Measurements from ENCODE around the gene GPR35. TPM values are rescaled to one million over a fixed set of nuclear protein-coding genes. Genes with fewer than 3 reads are reported as not detected.
"Not testable (repeated sequence)": the region's sequence is repeated elsewhere in the genome, so short reads cannot be mapped to it uniquely, and the experiment has no call there.

GPR35 gene
- polyA plus RNA-seq, 1 donor (not counting 4 experiments of a cell fraction or from before 2014, with no cell fraction given): 0.04 TPM

GRCh38 chr2:240651185-240651584, 25.9 kb downstream of the GPR35 start:
- TF ChIP-seq CTCF (optimal IDR thresholded peaks at IDR 0.05 in 1 of 3, IDR thresholded peaks at IDR 0.05 in 1 of 3, conservative IDR thresholded peaks at IDR 0.05 in 1 of 3; ENCODE audit: extremely low read depth in 1 of 3, insufficient read depth in 2 of 3, low read length in 3 of 3) (no peak), EZH2 (IDR thresholded peaks at IDR 0.05; ENCODE audit: low read length) (no peak)
- no peaks in the 10 kb centered on the region for H3K4me1 ChIP-seq (ENCODE audit: control insufficient read depth, extremely low read depth, insufficient read depth, low read length)
- H3K9me1 ChIP-seq (ENCODE audit: control insufficient read depth, extremely low read depth, insufficient read depth, low read length): no peaks in the 10 kb centered on the region
- FAIRE-seq (no peak), DNase-seq (ENCODE audit: low read depth, low spot score) (no peak)
- dilution Hi-C loops (cut with MboI; ENCODE audit: extremely low pct_ligation_motif_present, low sequenced_read_pairs): no loop called here
- peaks cover 44% of the 10 kb centered on the region for H3K27me3 ChIP-seq (ENCODE audit: control insufficient read depth, extremely low read depth, insufficient read depth, low read length)
- no peak overlapping the region for H3K4me2 ChIP-seq (ENCODE audit: control insufficient read depth, extremely low read depth, insufficient read depth, low read depth, low read length)
- H4K20me1 ChIP-seq (ENCODE audit: control insufficient read depth, extremely low read depth, insufficient read depth, low read length): no peaks in the 10 kb centered on the region
- no peak overlapping the region for H3K4me3 ChIP-seq (ENCODE audit: control insufficient read depth in 2 of 3, extremely low read depth in 1 of 3, insufficient read depth in 2 of 3, low read depth in 1 of 3, low read length in 3 of 3)
- H3K27ac ChIP-seq (ENCODE audit: control insufficient read depth, insufficient read depth, low read length): no peak overlapping the region
- H3K36me3 ChIP-seq (ENCODE audit: control insufficient read depth in 2 of 2, extremely low read depth in 1 of 2, insufficient read depth in 2 of 2, low read length in 2 of 2): no peaks in the 10 kb centered on the region
- no peaks in the 10 kb centered on the region for H3K79me2 ChIP-seq (ENCODE audit: control insufficient read depth, insufficient read depth, low read length)
- H3K9me3 ChIP-seq (ENCODE audit: control insufficient read depth, low read depth, low read length): no peaks in the 10 kb centered on the region
- H3K9ac ChIP-seq (ENCODE audit: control insufficient read depth, extremely low read depth, insufficient read depth, low read length): no peak overlapping the region
- H2AFZ ChIP-seq (ENCODE audit: control insufficient read depth, low read length): no peak overlapping the region

- no peaks in the 10 kb centered on the region for H3K9me1 ChIP-seq (ENCODE audit: control insufficient read depth, extremely low read depth, insufficient read depth, low read length)
- no peaks in the 10 kb centered on the region for H3K9me3 ChIP-seq (ENCODE audit: control insufficient read depth, low read depth, low read length)
- no peak overlapping the region for H3K27ac ChIP-seq (ENCODE audit: control insufficient read depth, insufficient read depth, low read length)
- no peaks in the 10 kb centered on the region for H3K36me3 ChIP-seq (ENCODE audit: control insufficient read depth in 2 of 2, extremely low read depth in 1 of 2, insufficient read depth in 2 of 2, low read length in 2 of 2)
- FAIRE-seq (no peak), DNase-seq (ENCODE audit: low read depth, low spot score) (no peak)
- no peaks in the 10 kb centered on the region for H4K20me1 ChIP-seq (ENCODE audit: control insufficient read depth, extremely low read depth, insufficient read depth, low read length)
- peaks cover 18% of the 10 kb centered on the region for H3K27me3 ChIP-seq (ENCODE audit: control insufficient read depth, extremely low read depth, insufficient read depth, low read length)
- H3K4me3 ChIP-seq (ENCODE audit: control insufficient read depth in 2 of 3, extremely low read depth in 1 of 3, insufficient read depth in 2 of 3, low read depth in 1 of 3, low read length in 3 of 3): no peak overlapping the region
- no peak for TF ChIP-seq CTCF (optimal IDR thresholded peaks at IDR 0.05 in 1 of 3, IDR thresholded peaks at IDR 0.05 in 1 of 3, conservative IDR thresholded peaks at IDR 0.05 in 1 of 3; ENCODE audit: extremely low read depth in 1 of 3, insufficient read depth in 2 of 3, low read length in 3 of 3)
- TF ChIP-seq EZH2 (IDR thresholded peaks at IDR 0.05; ENCODE audit: low read length): no peak
- H3K4me1 ChIP-seq (ENCODE audit: control insufficient read depth, extremely low read depth, insufficient read depth, low read length): no peaks in the 10 kb centered on the region
- no peak overlapping the region for H2AFZ ChIP-seq (ENCODE audit: control insufficient read depth, low read length)
- H3K79me2 ChIP-seq (ENCODE audit: control insufficient read depth, insufficient read depth, low read length): no peaks in the 10 kb centered on the region
- dilution Hi-C loops (cut with MboI; ENCODE audit: extremely low pct_ligation_motif_present, low sequenced_read_pairs): no loop called here
- H3K4me2 ChIP-seq (ENCODE audit: control insufficient read depth, extremely low read depth, insufficient read depth, low read depth, low read length): no peak overlapping the region
- no peak overlapping the region for H3K9ac ChIP-seq (ENCODE audit: control insufficient read depth, extremely low read depth, insufficient read depth, low read length)
Observed at GRCh38 chr2:240655931-240656886, 30.9 kb downstream of the GPR35 start.

GRCh38 chr2:240659883-240660282, 34.6 kb downstream of the GPR35 start:
- H3K79me2 ChIP-seq (ENCODE audit: control insufficient read depth, insufficient read depth, low read length); H3K27ac ChIP-seq (ENCODE audit: control insufficient read depth, insufficient read depth, low read length); H3K4me1 ChIP-seq (ENCODE audit: control insufficient read depth, extremely low read depth, insufficient read depth, low read length); H3K4me2 ChIP-seq (ENCODE audit: control insufficient read depth, extremely low read depth, insufficient read depth, low read depth, low read length); H3K4me3 ChIP-seq (ENCODE audit: control insufficient read depth in 2 of 3, extremely low read depth in 1 of 3, insufficient read depth in 2 of 3, low read depth in 1 of 3, low read length in 3 of 3); H4K20me1 ChIP-seq (ENCODE audit: control insufficient read depth, extremely low read depth, insufficient read depth, low read length); H2AFZ ChIP-seq (ENCODE audit: control insufficient read depth, low read length); dilution Hi-C loops (cut with MboI; ENCODE audit: extremely low pct_ligation_motif_present, low sequenced_read_pairs); H3K9ac ChIP-seq (ENCODE audit: control insufficient read depth, extremely low read depth, insufficient read depth, low read length); FAIRE-seq; H3K9me3 ChIP-seq (ENCODE audit: control insufficient read depth, low read depth, low read length); DNase-seq (ENCODE audit: low read depth, low spot score); H3K36me3 ChIP-seq (ENCODE audit: control insufficient read depth in 2 of 2, extremely low read depth in 1 of 2, insufficient read depth in 2 of 2, low read length in 2 of 2); H3K9me1 ChIP-seq (ENCODE audit: control insufficient read depth, extremely low read depth, insufficient read depth, low read length): not testable (repeated sequence)
- H3K27me3 ChIP-seq (ENCODE audit: control insufficient read depth, extremely low read depth, insufficient read depth, low read length): peaks cover 18% of the 10 kb centered on the region
